HG03066 (cell line): Measurements from ENCODE around the gene HCFC1R1.

ENCODE experiments used
- ATAC-seq: cut with Tn5 transposase; IDR thresholded peaks from one replicate; pipeline ENCODE4 v1.9.1; 2021; ENCODE audit warnings: low read depth; ENCODE audit not compliant: unreplicated experiment

The HCFC1R1 gene

GRCh38 chr16:3004319-3004718 lies 19.4 kb downstream of the HCFC1R1 start:
- ATAC-seq: no peak

GRCh38 chr16:3003582-3004270 lies 20.0 kb downstream of the HCFC1R1 start:
- ATAC-seq: peak; percentile 99

GRCh38 chr16:3001316-3001715 lies 22.4 kb downstream of the HCFC1R1 start:
- ATAC-seq: no peak

GRCh38 chr16:3000540-3000939 lies 23.2 kb downstream of the HCFC1R1 start:
- ATAC-seq: no peak

GRCh38 chr16:2999929-3000328 lies 23.8 kb downstream of the HCFC1R1 start:
- no peak for ATAC-seq

GRCh38 chr16:2996298-2996697 lies 27.4 kb downstream of the HCFC1R1 start:
- ATAC-seq: no peak

GRCh38 chr16:2992383-2993081 lies 31.2 kb downstream of the HCFC1R1 start:
- no peak for ATAC-seq

GRCh38 chr16:2991566-2992261 lies 32.0 kb downstream of the HCFC1R1 start:
- no peak for ATAC-seq

GRCh38 chr16:2990891-2991290 lies 32.9 kb downstream of the HCFC1R1 start:
- ATAC-seq: no peak

- no peak for ATAC-seq
These were observed 35.1 kb downstream of the HCFC1R1 start for GRCh38 chr16:2988590-2989099.

- ATAC-seq: no peak
These were observed 35.9 kb downstream of the HCFC1R1 start for GRCh38 chr16:2987833-2988232.

GRCh38 chr16:2987286-2987685 lies 36.5 kb downstream of the HCFC1R1 start:
- ATAC-seq: no peak

- ATAC-seq: no peak
These were observed 37.0 kb downstream of the HCFC1R1 start for GRCh38 chr16:2986623-2987188.

GRCh38 chr16:2985893-2986355 lies 37.8 kb downstream of the HCFC1R1 start:
- no peak for ATAC-seq

GRCh38 chr16:2985462-2985861 lies 38.3 kb downstream of the HCFC1R1 start:
- no peak for ATAC-seq

- ATAC-seq: no peak
These were observed 40.0 kb downstream of the HCFC1R1 start for GRCh38 chr16:2983706-2984136.

- no peak for ATAC-seq
These were observed 41.3 kb downstream of the HCFC1R1 start for GRCh38 chr16:2982402-2982801.

- ATAC-seq: no peak
These were observed 41.9 kb downstream of the HCFC1R1 start for GRCh38 chr16:2981899-2982250.

GRCh38 chr16:2981177-2981898 lies 42.4 kb downstream of the HCFC1R1 start:
- ATAC-seq: no peak
